HepG2 (cell line): ENCODE measurements around the gene TBATA. TPM values are rescaled to one million over a fixed set of nuclear protein-coding genes. Genes with fewer than 3 reads are reported as not detected.
A peak's percentile ranks its signal among the peaks of the same experiment; 100 is the strongest.

Experiments
- ATAC-seq: fragments of 200-7000 bp; cut with Tn5 transposase; 3 replicates; pipeline ENCODE4 v1.9.1; 2020; ENCODE audit warnings: mild to moderate bottlenecking, moderate library complexity
- BruUV-seq: library from RNA; stranded (reverse); fragments of 400-500 nt; replicated peaks from 2 replicates; lab custom pipeline; 2021; lab: Mats Ljungman, UMichigan
- CTCF ChIA-PET: fragments of 300-600 bp; formaldehyde crosslinking; extraction: SDS; loops from one replicate; lab custom pipeline; 2021; ENCODE audit warnings: low total read pairs, inconsistent platforms, low intra/inter-chr PET ratio; lab: Yijun Ruan, JAX
- POLR2A ChIA-PET: fragments of 350-600 bp; sonication (Branson Sonifier 250); formaldehyde crosslinking; loops from one replicate; lab custom pipeline; 2020; ENCODE audit warnings: antibody characterized with exemption, inconsistent platforms; lab: Yijun Ruan, JAX
- DNase-seq: peaks from one replicate; pipeline ENCODE4 v3.0.0-alpha.2; 2015; ENCODE audit warnings: low spot score
- FAIRE-seq: peaks from 3 replicates; lab custom pipeline; 2011; peaks lifted over from hg19 to GRCh38; lab: Jason Lieb, UNC
- H2AFZ ChIP-seq: one replicate; pipeline ENCODE4 v1.6.1; 2011; ENCODE audit warnings: low read length, inconsistent platforms
- H3K27ac ChIP-seq: fragments of 300-600 bp; 3 replicates; pipeline ENCODE4 v1.8.0; 2011; ENCODE audit warnings: mixed run types, mild to moderate bottlenecking, mixed read lengths, low read length, inconsistent platforms; ENCODE audit not compliant: insufficient read depth; ENCODE audit errors: extremely low read length
- H3K27me3 ChIP-seq, 2 experiments: fragments of 200-600 bp in 1 of 2; 2 replicates in 1 of 2; 3 replicates in 1 of 2; pipeline versions ENCODE4 v1.6.0 to v1.8.0; 2011; ENCODE audit warnings: low read length in 2 of 2, mild to moderate bottlenecking in 2 of 2, moderate library complexity in 2 of 2, inconsistent platforms in 1 of 2; ENCODE audit not compliant: insufficient read depth in 2 of 2, control insufficient read depth in 1 of 2
- H3K36me3 ChIP-seq, 2 experiments: fragments of 200-600 bp in 1 of 2; replicated peaks in 1 of 2; 2 replicates in 1 of 2; 3 replicates in 1 of 2; pipeline versions ENCODE4 v1.5.1 to v1.8.0; 2011; ENCODE audit warnings: low read length in 2 of 2, inconsistent platforms in 1 of 2; ENCODE audit not compliant: insufficient read depth in 2 of 2, control insufficient read depth in 1 of 2
- H3K4me1 ChIP-seq: 2 replicates; pipeline ENCODE4 v1.5.1; 2012; ENCODE audit warnings: low read length, inconsistent platforms; ENCODE audit not compliant: insufficient read depth
- H3K4me2 ChIP-seq: 2 replicates; pipeline ENCODE4 v1.6.0; 2011; ENCODE audit warnings: low read depth, low read length, inconsistent platforms
- H3K4me3 ChIP-seq, 3 experiments: fragments of 200-600 bp in 1 of 3; sonication (generic), shearing (Covaris generic) in 1 of 3; replicated peaks in 1 of 3; 2 replicates each; pipeline ENCODE4 v1.5.1; 2011 to 2016; ENCODE audit warnings: low read length in 3 of 3, inconsistent platforms in 2 of 3, low read depth in 2 of 3, mild to moderate bottlenecking in 2 of 3, control low read depth in 1 of 3, mixed read lengths in 1 of 3; ENCODE audit not compliant: insufficient read depth in 1 of 3
- H3K79me2 ChIP-seq: one replicate; pipeline ENCODE4 v1.6.1; 2011; ENCODE audit warnings: low read length, inconsistent platforms; ENCODE audit not compliant: insufficient read depth
- H3K9ac ChIP-seq: 2 replicates; pipeline ENCODE4 v1.6.0; 2011; ENCODE audit warnings: mild to moderate bottlenecking, low read depth, low read length, inconsistent platforms; ENCODE audit not compliant: insufficient read depth
- H3K9me3 ChIP-seq: 2 replicates; pipeline ENCODE4 v1.5.1; 2012; ENCODE audit warnings: mild to moderate bottlenecking, low read length
- H4K20me1 ChIP-seq: 2 replicates; pipeline ENCODE4 v1.6.0; 2011; ENCODE audit warnings: inconsistent platforms, mild to moderate bottlenecking, low read length, moderate library complexity; ENCODE audit not compliant: insufficient read depth
- ATF1 ChIP-seq: IDR thresholded peaks from 2 replicates; pipeline ENCODE4 v1.6.1; 2016; ENCODE audit warnings: mild to moderate bottlenecking, control low read depth
- KDM3A ChIP-seq: IDR thresholded peaks from 2 replicates; pipeline ENCODE4 v1.6.1; 2018; ENCODE audit warnings: low read depth, missing compliant biosample characterization
- NR2F6 ChIP-seq, 2 experiments: IDR thresholded peaks; 2 replicates each; pipeline ENCODE4 v1.6.1; 2016; ENCODE audit warnings: antibody characterized with exemption in 1 of 2, mild to moderate bottlenecking in 1 of 2
- TAF15 ChIP-seq: fragments of 200-400 bp; formaldehyde crosslinking; IDR thresholded peaks from one replicate; pipeline ENCODE4 v1.6.1; 2018; ENCODE audit warnings: mild to moderate bottlenecking, low read depth, low read length; ENCODE audit not compliant: poor library complexity, severe bottlenecking
- TCF7 ChIP-seq: sonication (generic); IDR thresholded peaks from 2 replicates; pipeline ENCODE4 v1.6.1; 2016; ENCODE audit warnings: antibody characterized with exemption, low read depth
- ZFP90 ChIP-seq: sonication (generic); formaldehyde crosslinking; IDR thresholded peaks from 2 replicates; pipeline ENCODE4 v1.8.0; 2022; ENCODE audit warnings: missing genetic modification reagents, mild to moderate bottlenecking, inconsistent platforms, borderline replicate concordance
- ZMYM4 ChIP-seq: sonication (generic); formaldehyde crosslinking; IDR thresholded peaks from 2 replicates; pipeline ENCODE4 v1.8.1; 2023; ENCODE audit warnings: mild to moderate bottlenecking, missing genetic modification reagents
- ZNF383 ChIP-seq: sonication (generic); formaldehyde crosslinking; IDR thresholded peaks from 2 replicates; pipeline ENCODE4 v1.4.0; 2020; ENCODE audit warnings: missing genetic modification reagents, mild to moderate bottlenecking, borderline replicate concordance
- ZNF567 ChIP-seq: sonication (generic); formaldehyde crosslinking; IDR thresholded peaks from 2 replicates; pipeline ENCODE4 v1.8.1; 2023; ENCODE audit warnings: mild to moderate bottlenecking, missing genetic modification reagents, borderline replicate concordance
- WGBS: methylation state at CpG from one replicate; pipeline ENCODE4 v1.1.6; 2017; ENCODE audit warnings: low lambda C conversion rate; 5-methylcytosine and 5-hydroxymethylcytosine counted together
- in situ Hi-C: cut with HindIII; loops from 2 replicates; pipeline ENCODE4 v1.10.0; 2017; ENCODE audit warnings: low pct_unique_long_range_greater_than_20kb; ENCODE audit not compliant: extremely low pct_ligation_motif_present
- intact Hi-C: fragments of 100-400 bp; cut with micrococcal nuclease; formaldehyde crosslinking; loops from one replicate; pipeline ENCODE4 v1.10.0; 2022; ENCODE audit not compliant: unreplicated experiment
- polyA plus RNA-seq, 8 experiments: library from polyadenylated mRNA; depleted of rRNA in 3 of 8; stranded (reverse) in 7 of 8; unstranded in 1 of 8; fragments of >200 nt; fragmentation: Illumina TruSeq in 4 of 8; extraction: Trizol in 4 of 8; gene quantifications; 2 replicates each; pipeline versions ENCODE4 v1.2.1 to v1.2.3, GENCODE V29; 2011 to 2016; ENCODE audit warnings: low read depth in 4 of 8, missing spikeins in 1 of 8, mixed read lengths in 1 of 8; ENCODE audit not compliant: insufficient read depth in 1 of 8
- total RNA-seq, 5 experiments: library from RNA; depleted of rRNA; stranded (reverse); fragments of >200 nt; fragmentation: Illumina TruSeq; extraction: Trizol; gene quantifications; 2 replicates each; pipeline ENCODE4 v1.2.3, GENCODE V29; 2016; ENCODE audit warnings: low read depth in 1 of 5
- TF ChIP-seq, protein P1 (sequence below): sonication (generic); formaldehyde crosslinking; IDR thresholded peaks from 2 replicates; pipeline ENCODE4 v1.4.0; 2020; ENCODE audit warnings: missing genetic modification reagents, borderline replicate concordance
- TF ChIP-seq, protein P2 (sequence below): sonication (generic); formaldehyde crosslinking; IDR thresholded peaks from 2 replicates; pipeline ENCODE4 v1.4.0; 2020; ENCODE audit warnings: missing genetic modification reagents
- TF ChIP-seq, protein P3 (sequence below): sonication (generic); formaldehyde crosslinking; IDR thresholded peaks from 2 replicates; pipeline ENCODE4 v1.5.1; 2020; ENCODE audit warnings: mild to moderate bottlenecking, missing genetic modification reagents, borderline replicate concordance

TBATA gene
- total and polyA plus RNA-seq, 2 of the 13 experiments (the other 11 are each of a cell fraction or from before 2014, with no cell fraction given) = not detected

DNA sequence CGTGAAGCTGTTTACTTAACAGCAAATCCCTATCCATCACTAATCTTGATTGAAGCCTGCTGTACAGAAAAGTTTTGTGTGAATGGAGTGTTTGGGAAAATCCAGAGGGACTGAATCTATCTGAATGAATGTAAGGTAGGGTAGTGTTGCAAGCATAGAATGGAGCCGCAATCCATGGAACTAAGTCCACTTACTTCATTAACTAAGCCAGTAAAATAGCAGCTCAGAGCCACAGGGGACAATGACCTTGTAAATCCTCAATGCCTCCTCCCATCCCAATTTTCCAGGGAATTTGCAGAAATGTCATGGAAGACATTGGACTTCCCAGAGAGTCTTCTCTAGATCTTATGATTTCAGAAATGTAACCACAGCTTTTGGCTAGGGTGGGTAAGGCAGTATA is 15.2 kb downstream of the TBATA start:
- CTCF ChIA-PET = no interaction called here
- Histone ChIP-seq H4K20me1 (no peaks in the 10 kb centered on the region), H3K36me3 (no peaks in the 10 kb centered on the region), H3K4me2 (no peak overlapping the region), H3K27ac (no peak overlapping the region)
- ATAC-seq (0 out of 3 replicates have a peak, but pooled peaks have one; percentile 31), FAIRE-seq (no peak)
- TF ChIP-seq, protein P1, sequence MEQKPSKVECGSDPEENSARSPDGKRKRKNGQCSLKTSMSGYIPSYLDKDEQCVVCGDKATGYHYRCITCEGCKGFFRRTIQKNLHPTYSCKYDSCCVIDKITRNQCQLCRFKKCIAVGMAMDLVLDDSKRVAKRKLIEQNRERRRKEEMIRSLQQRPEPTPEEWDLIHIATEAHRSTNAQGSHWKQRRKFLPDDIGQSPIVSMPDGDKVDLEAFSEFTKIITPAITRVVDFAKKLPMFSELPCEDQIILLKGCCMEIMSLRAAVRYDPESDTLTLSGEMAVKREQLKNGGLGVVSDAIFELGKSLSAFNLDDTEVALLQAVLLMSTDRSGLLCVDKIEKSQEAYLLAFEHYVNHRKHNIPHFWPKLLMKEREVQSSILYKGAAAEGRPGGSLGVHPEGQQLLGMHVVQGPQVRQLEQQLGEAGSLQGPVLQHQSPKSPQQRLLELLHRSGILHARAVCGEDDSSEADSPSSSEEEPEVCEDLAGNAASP = no peak
- TF ChIP-seq KDM3A (no peak), NR2F6 (IDR thresholded peaks at IDR 0.05) (no peak), NR2F6 (CRISPR knock-in tag; IDR thresholded peaks at IDR 0.05) (no peak), ZNF567 (CRISPR knock-in tag) (no peak)
- TF ChIP-seq, all 625 proteins: peak for 0
- no peak overlapping the region for H3K4me3 ChIP-seq
- H3K79me2 ChIP-seq = no peaks in the 10 kb centered on the region
- in situ Hi-C loops = no loop called here
- H3K4me1 ChIP-seq = no peaks in the 10 kb centered on the region
- H3K9me3 ChIP-seq = peaks cover 11% of the 10 kb centered on the region
- intact Hi-C loops = no loop called here
- H3K9ac ChIP-seq = no peak overlapping the region
- H2AFZ ChIP-seq = no peak overlapping the region
- POLR2A ChIA-PET = no interaction called here
- H3K27me3 ChIP-seq = peaks cover 1 to 32% of the 10 kb centered on the region in 2 experiments; a peak in 4 of 5 replicates
- no TSS peak for BruUV-seq
- no peak for DNase-seq
- WGBS = 0% methylated on average over 2 of the region's 2 CpGs

DNA sequence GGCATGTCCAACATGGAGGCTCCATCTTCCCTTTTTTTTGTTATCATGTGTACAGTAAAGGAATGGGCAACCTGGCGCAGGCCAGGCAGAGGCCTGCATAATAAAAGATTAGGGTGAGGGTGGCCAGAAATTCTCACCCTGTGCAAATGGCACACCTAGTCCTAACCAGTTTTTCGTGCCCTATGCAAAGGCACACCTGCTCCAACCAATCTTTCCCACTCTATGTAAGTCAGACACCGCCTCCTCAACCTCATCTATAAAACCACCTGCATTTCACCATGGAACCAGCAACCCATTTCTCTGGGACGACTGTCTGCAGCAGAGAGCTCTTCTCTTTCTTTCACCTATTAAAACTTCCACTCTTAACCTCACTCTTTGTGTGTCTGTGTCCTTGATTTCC is 16.1 kb downstream of the TBATA start:
- Histone ChIP-seq H3K79me2 (no peaks in the 10 kb centered on the region), H3K9me3 (peaks cover 11% of the 10 kb centered on the region), H3K4me2 (no peak overlapping the region), H3K9ac (no peak overlapping the region), H3K27ac (no peak overlapping the region), H3K27me3 (peaks cover 1 to 26% of the 10 kb centered on the region in 2 experiments; a peak in 4 of 5 replicates), H3K4me1 (no peaks in the 10 kb centered on the region), H4K20me1 (no peaks in the 10 kb centered on the region), H3K36me3 (no peaks in the 10 kb centered on the region), H3K4me3 (no peak overlapping the region), H2AFZ (no peak overlapping the region)
- ChIA-PET CTCF (no interaction called here), POLR2A (no interaction called here)
- no TSS peak for BruUV-seq
- FAIRE-seq (no peak), DNase-seq (no peak), ATAC-seq (no peak)
- intact Hi-C loops = no loop called here
- in situ Hi-C loops = no loop called here
- 34% methylated on average over 4 of the region's 4 CpGs for WGBS
- TF ChIP-seq ZMYM4 (CRISPR knock-in tag) (no peak), ZFP90 (CRISPR knock-in tag) (no peak), TCF7 (no peak), ATF1 (CRISPR knock-in tag) (no peak), ZNF383 (no peak), TAF15 (no peak)
- TF ChIP-seq, protein P2, sequence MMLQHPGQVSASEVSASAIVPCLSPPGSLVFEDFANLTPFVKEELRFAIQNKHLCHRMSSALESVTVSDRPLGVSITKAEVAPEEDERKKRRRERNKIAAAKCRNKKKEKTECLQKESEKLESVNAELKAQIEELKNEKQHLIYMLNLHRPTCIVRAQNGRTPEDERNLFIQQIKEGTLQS (CRISPR knock-in tag) = no peak
- TF ChIP-seq, protein P3, sequence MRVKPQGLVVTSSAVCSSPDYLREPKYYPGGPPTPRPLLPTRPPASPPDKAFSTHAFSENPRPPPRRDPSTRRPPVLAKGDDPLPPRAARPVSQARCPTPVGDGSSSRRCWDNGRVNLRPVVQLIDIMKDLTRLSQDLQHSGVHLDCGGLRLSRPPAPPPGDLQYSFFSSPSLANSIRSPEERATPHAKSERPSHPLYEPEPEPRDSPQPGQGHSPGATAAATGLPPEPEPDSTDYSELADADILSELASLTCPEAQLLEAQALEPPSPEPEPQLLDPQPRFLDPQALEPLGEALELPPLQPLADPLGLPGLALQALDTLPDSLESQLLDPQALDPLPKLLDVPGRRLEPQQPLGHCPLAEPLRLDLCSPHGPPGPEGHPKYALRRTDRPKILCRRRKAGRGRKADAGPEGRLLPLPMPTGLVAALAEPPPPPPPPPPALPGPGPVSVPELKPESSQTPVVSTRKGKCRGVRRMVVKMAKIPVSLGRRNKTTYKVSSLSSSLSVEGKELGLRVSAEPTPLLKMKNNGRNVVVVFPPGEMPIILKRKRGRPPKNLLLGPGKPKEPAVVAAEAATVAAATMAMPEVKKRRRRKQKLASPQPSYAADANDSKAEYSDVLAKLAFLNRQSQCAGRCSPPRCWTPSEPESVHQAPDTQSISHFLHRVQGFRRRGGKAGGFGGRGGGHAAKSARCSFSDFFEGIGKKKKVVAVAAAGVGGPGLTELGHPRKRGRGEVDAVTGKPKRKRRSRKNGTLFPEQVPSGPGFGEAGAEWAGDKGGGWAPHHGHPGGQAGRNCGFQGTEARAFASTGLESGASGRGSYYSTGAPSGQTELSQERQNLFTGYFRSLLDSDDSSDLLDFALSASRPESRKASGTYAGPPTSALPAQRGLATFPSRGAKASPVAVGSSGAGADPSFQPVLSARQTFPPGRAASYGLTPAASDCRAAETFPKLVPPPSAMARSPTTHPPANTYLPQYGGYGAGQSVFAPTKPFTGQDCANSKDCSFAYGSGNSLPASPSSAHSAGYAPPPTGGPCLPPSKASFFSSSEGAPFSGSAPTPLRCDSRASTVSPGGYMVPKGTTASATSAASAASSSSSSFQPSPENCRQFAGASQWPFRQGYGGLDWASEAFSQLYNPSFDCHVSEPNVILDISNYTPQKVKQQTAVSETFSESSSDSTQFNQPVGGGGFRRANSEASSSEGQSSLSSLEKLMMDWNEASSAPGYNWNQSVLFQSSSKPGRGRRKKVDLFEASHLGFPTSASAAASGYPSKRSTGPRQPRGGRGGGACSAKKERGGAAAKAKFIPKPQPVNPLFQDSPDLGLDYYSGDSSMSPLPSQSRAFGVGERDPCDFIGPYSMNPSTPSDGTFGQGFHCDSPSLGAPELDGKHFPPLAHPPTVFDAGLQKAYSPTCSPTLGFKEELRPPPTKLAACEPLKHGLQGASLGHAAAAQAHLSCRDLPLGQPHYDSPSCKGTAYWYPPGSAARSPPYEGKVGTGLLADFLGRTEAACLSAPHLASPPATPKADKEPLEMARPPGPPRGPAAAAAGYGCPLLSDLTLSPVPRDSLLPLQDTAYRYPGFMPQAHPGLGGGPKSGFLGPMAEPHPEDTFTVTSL (CRISPR knock-in tag) = no peak
